Measurements from ENCODE around the gene MCF2L2. TPM values are rescaled to one million over a fixed set of nuclear protein-coding genes. Genes with fewer than 3 reads are reported as not detected.

MCF2L2 gene
- total and polyA plus RNA-seq, 9 of the 15 experiments (the other 6 are each of a cell fraction or from before 2014, with no cell fraction given): 0.56 to 4.2 (median 3.0) TPM

DNA sequence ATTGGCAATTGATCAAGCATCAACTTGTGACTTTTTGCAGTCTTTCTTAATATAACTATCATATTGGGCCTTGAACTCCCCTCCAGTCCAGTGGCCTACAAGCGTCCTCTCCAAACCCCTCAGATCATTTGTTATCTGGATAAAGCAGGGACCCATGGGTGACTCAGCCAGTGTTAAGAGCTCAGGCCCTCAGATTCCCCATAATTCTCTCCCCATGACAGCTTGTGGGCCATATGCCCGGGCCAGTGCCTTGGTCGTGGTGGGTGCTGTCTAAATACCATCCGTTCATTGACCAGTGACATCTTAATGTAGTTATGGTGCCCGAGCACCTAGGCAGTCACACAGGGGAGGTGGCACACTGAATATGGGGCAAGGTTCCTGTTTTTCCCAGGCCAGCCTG lies 18.1 kb downstream of the MCF2L2 start (continued):
- TF ChIP-seq, protein P1, sequence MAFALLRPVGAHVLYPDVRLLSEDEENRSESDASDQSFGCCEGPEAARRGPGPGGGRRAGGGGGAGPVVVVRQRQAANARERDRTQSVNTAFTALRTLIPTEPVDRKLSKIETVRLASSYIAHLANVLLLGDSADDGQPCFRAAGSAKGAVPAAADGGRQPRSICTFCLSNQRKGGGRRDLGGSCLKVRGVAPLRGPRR (CRISPR knock-in tag; IDR thresholded peaks at IDR 0.05): no peak
- no peak for TF ChIP-seq STAG1 (CRISPR knock-in tag; IDR thresholded peaks at IDR 0.05; ENCODE audit: borderline replicate concordance)
- no peak for TF ChIP-seq BDP1 (IDR thresholded peaks at IDR 0.05; ENCODE audit: insufficient read depth, insufficient read length)
- TF ChIP-seq, protein P2, sequence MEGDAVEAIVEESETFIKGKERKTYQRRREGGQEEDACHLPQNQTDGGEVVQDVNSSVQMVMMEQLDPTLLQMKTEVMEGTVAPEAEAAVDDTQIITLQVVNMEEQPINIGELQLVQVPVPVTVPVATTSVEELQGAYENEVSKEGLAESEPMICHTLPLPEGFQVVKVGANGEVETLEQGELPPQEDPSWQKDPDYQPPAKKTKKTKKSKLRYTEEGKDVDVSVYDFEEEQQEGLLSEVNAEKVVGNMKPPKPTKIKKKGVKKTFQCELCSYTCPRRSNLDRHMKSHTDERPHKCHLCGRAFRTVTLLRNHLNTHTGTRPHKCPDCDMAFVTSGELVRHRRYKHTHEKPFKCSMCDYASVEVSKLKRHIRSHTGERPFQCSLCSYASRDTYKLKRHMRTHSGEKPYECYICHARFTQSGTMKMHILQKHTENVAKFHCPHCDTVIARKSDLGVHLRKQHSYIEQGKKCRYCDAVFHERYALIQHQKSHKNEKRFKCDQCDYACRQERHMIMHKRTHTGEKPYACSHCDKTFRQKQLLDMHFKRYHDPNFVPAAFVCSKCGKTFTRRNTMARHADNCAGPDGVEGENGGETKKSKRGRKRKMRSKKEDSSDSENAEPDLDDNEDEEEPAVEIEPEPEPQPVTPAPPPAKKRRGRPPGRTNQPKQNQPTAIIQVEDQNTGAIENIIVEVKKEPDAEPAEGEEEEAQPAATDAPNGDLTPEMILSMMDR (IDR thresholded peaks at IDR 0.05 in 2 of 3, conservative IDR thresholded peaks at IDR 0.05 in 1 of 3; ENCODE audit: insufficient read depth in 2 of 3, low read depth in 1 of 3, low read length in 3 of 3): no peak
- no peak for TF ChIP-seq ZFP91 (CRISPR knock-in tag; IDR thresholded peaks at IDR 0.05)
- no peak for TF ChIP-seq ZNF780A (CRISPR knock-in tag; IDR thresholded peaks at IDR 0.05)
- no peak for TF ChIP-seq U2AF2 (optimal IDR thresholded peaks at IDR 0.05; ENCODE audit: low read depth, low read length)
- TF ChIP-seq ZNF324 (CRISPR knock-in tag; IDR thresholded peaks at IDR 0.05): no peak
- TF ChIP-seq ASH1L (IDR thresholded peaks at IDR 0.05; ENCODE audit: borderline replicate concordance, low read depth, partially characterized antibody): no peak
- TF ChIP-seq, protein P3, sequence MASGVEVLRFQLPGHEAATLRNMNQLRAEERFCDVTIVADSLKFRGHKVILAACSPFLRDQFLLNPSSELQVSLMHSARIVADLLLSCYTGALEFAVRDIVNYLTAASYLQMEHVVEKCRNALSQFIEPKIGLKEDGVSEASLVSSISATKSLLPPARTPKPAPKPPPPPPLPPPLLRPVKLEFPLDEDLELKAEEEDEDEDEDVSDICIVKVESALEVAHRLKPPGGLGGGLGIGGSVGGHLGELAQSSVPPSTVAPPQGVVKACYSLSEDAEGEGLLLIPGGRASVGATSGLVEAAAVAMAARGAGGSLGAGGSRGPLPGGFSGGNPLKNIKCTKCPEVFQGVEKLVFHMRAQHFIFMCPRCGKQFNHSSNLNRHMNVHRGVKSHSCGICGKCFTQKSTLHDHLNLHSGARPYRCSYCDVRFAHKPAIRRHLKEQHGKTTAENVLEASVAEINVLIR (CRISPR knock-in tag; IDR thresholded peaks at IDR 0.05): no peak
- TF ChIP-seq ZBTB17 (CRISPR knock-in tag; IDR thresholded peaks at IDR 0.05): no peak
- TF ChIP-seq KLF1 (tag; IDR thresholded peaks at IDR 0.05): no peak
- TF ChIP-seq DLX4 (CRISPR knock-in tag; IDR thresholded peaks at IDR 0.05): no peak
- TF ChIP-seq, protein P4, sequence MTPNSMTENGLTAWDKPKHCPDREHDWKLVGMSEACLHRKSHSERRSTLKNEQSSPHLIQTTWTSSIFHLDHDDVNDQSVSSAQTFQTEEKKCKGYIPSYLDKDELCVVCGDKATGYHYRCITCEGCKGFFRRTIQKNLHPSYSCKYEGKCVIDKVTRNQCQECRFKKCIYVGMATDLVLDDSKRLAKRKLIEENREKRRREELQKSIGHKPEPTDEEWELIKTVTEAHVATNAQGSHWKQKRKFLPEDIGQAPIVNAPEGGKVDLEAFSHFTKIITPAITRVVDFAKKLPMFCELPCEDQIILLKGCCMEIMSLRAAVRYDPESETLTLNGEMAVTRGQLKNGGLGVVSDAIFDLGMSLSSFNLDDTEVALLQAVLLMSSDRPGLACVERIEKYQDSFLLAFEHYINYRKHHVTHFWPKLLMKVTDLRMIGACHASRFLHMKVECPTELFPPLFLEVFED (CRISPR knock-in tag; conservative IDR thresholded peaks at IDR 0.05): no peak
- TF ChIP-seq, protein P5, sequence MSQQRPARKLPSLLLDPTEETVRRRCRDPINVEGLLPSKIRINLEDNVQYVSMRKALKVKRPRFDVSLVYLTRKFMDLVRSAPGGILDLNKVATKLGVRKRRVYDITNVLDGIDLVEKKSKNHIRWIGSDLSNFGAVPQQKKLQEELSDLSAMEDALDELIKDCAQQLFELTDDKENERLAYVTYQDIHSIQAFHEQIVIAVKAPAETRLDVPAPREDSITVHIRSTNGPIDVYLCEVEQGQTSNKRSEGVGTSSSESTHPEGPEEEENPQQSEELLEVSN (IDR thresholded peaks at IDR 0.05; ENCODE audit: borderline replicate concordance in 1 of 2, extremely low read depth in 1 of 2, insufficient read depth in 1 of 2, insufficient read length in 1 of 2, low read depth in 1 of 2, low read length in 1 of 2, poor library complexity in 1 of 2, severe bottlenecking in 1 of 2): no peak
- TF ChIP-seq SMARCA5 (IDR thresholded peaks at IDR 0.05): no peak
- TF ChIP-seq RBFOX2 (IDR thresholded peaks at IDR 0.05; ENCODE audit: low read depth, low read length): no peak
- TF ChIP-seq HOMEZ (CRISPR knock-in tag; IDR thresholded peaks at IDR 0.05): no peak
- no peak for TF ChIP-seq CHD2 (IDR thresholded peaks at IDR 0.05; ENCODE audit: low read depth, low read length)
